WTC11 (cell line): ENCODE measurements around the gene G6PC3.

Source experiments
- AFF4 ChIP-seq: sonication (generic); formaldehyde crosslinking; IDR thresholded peaks from 2 replicates; pipeline ENCODE4 v1.8.1; 2023; ENCODE audit warnings: mild to moderate bottlenecking, missing genetic modification reagents, borderline replicate concordance
- ARID4B ChIP-seq: sonication (generic); formaldehyde crosslinking; IDR thresholded peaks from 2 replicates; pipeline ENCODE4 v1.8.0; 2023; ENCODE audit warnings: missing genetic modification reagents, mild to moderate bottlenecking, borderline replicate concordance
- E2F5 ChIP-seq: sonication (generic); formaldehyde crosslinking; IDR thresholded peaks from 2 replicates; pipeline ENCODE4 v1.8.1; 2022; ENCODE audit warnings: mild to moderate bottlenecking, moderate library complexity, missing genetic modification reagents
- ELF4 ChIP-seq: sonication (generic); formaldehyde crosslinking; IDR thresholded peaks from 2 replicates; pipeline ENCODE4 v1.8.1; 2022; ENCODE audit warnings: low read depth, mild to moderate bottlenecking, moderate library complexity, missing genetic modification reagents
- FOXP1 ChIP-seq: sonication (generic); formaldehyde crosslinking; IDR thresholded peaks from 2 replicates; pipeline ENCODE4 v1.8.0; 2022; ENCODE audit warnings: missing genetic modification reagents, mild to moderate bottlenecking, moderate library complexity, borderline replicate concordance
- KAT7 ChIP-seq: sonication (generic); formaldehyde crosslinking; IDR thresholded peaks from 2 replicates; pipeline ENCODE4 v1.8.1; 2023; ENCODE audit warnings: missing genetic modification reagents, mild to moderate bottlenecking, borderline replicate concordance
- MAX ChIP-seq: sonication (generic); formaldehyde crosslinking; IDR thresholded peaks from 2 replicates; pipeline ENCODE4 v1.8.0; 2022; ENCODE audit warnings: mild to moderate bottlenecking, missing genetic modification reagents
- NFYB ChIP-seq: sonication (generic); formaldehyde crosslinking; conservative IDR thresholded peaks from 2 replicates; pipeline ENCODE4 v1.8.0; 2022; ENCODE audit warnings: low read depth, missing genetic modification reagents
- RELA ChIP-seq: sonication (generic); formaldehyde crosslinking; IDR thresholded peaks from 2 replicates; pipeline ENCODE4 v1.8.1; 2022; ENCODE audit warnings: missing genetic modification reagents, mild to moderate bottlenecking, borderline replicate concordance
- ZNF263 ChIP-seq: sonication (generic); formaldehyde crosslinking; IDR thresholded peaks from 2 replicates; pipeline ENCODE4 v1.8.1; 2022; ENCODE audit warnings: low read depth, mild to moderate bottlenecking, moderate library complexity, missing genetic modification reagents
- TF ChIP-seq, protein P1 (sequence below): sonication (generic); formaldehyde crosslinking; IDR thresholded peaks from 2 replicates; pipeline ENCODE4 v1.8.1; 2023; ENCODE audit warnings: mild to moderate bottlenecking, missing genetic modification reagents, moderate library complexity
- TF ChIP-seq, protein P2 (sequence below): sonication (generic); formaldehyde crosslinking; IDR thresholded peaks from 2 replicates; pipeline ENCODE4 v1.8.0; 2022; ENCODE audit warnings: mild to moderate bottlenecking, missing genetic modification reagents
- TF ChIP-seq, protein P3 (sequence below): fragments of 200-600 bp; IDR thresholded peaks from 2 replicates; pipeline ENCODE4 v1.8.0; 2022; ENCODE audit warnings: antibody characterized with exemption

DNA sequence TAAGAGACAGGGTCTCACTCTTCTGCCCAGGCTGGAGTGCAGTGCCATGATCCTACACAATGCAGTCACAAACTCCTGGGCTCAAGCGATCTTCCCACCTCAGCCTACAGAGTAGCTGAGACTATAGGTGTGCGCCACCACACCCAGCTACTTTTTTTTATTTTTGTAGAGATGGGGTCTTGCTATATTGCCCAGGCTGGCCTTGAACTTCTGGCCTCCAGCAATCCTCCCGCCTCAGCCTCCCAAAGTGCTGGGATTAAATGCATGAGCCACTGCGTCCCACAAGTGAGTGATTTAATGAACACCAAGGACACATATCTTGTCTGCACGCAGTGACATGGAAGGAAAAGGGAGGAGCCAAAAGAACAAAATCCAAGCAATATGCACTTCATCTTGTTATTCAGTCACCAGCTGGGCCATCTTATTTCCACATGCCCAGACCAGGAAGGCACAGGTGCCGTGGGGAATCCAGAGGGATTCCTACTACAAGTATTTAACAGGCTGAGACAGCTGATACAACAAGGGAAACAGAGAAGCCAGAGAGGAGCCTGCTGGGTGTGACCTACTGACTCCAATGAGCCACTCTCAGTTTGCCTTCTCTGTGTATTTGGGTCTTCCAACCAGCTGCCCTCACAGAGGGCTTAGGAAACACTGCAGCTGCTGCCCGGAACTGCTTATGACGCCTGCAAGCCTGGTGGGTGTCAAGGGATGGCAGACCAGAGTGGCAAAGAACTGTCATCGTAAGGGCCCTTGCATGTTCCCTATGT lies 21.1 kb upstream of the G6PC3 start:
- TF ChIP-seq ELF4 (no peak), NFYB (CRISPR knock-in tag) (no peak), MAX (no peak), RELA (CRISPR knock-in tag) (no peak), E2F5 (CRISPR knock-in tag) (no peak), AFF4 (CRISPR knock-in tag) (no peak), KAT7 (CRISPR knock-in tag) (no peak), ZNF263 (CRISPR knock-in tag) (no peak), FOXP1 (no peak), ARID4B (CRISPR knock-in tag) (no peak)
- TF ChIP-seq, protein P1, sequence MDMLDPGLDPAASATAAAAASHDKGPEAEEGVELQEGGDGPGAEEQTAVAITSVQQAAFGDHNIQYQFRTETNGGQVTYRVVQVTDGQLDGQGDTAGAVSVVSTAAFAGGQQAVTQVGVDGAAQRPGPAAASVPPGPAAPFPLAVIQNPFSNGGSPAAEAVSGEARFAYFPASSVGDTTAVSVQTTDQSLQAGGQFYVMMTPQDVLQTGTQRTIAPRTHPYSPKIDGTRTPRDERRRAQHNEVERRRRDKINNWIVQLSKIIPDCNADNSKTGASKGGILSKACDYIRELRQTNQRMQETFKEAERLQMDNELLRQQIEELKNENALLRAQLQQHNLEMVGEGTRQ: no peak
- TF ChIP-seq, protein P2, sequence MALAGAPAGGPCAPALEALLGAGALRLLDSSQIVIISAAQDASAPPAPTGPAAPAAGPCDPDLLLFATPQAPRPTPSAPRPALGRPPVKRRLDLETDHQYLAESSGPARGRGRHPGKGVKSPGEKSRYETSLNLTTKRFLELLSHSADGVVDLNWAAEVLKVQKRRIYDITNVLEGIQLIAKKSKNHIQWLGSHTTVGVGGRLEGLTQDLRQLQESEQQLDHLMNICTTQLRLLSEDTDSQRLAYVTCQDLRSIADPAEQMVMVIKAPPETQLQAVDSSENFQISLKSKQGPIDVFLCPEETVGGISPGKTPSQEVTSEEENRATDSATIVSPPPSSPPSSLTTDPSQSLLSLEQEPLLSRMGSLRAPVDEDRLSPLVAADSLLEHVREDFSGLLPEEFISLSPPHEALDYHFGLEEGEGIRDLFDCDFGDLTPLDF: no peak
- TF ChIP-seq, protein P3, sequence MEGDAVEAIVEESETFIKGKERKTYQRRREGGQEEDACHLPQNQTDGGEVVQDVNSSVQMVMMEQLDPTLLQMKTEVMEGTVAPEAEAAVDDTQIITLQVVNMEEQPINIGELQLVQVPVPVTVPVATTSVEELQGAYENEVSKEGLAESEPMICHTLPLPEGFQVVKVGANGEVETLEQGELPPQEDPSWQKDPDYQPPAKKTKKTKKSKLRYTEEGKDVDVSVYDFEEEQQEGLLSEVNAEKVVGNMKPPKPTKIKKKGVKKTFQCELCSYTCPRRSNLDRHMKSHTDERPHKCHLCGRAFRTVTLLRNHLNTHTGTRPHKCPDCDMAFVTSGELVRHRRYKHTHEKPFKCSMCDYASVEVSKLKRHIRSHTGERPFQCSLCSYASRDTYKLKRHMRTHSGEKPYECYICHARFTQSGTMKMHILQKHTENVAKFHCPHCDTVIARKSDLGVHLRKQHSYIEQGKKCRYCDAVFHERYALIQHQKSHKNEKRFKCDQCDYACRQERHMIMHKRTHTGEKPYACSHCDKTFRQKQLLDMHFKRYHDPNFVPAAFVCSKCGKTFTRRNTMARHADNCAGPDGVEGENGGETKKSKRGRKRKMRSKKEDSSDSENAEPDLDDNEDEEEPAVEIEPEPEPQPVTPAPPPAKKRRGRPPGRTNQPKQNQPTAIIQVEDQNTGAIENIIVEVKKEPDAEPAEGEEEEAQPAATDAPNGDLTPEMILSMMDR: no peak
